ENCODE results near the gene ACCSL.

The ACCSL gene

DNA sequence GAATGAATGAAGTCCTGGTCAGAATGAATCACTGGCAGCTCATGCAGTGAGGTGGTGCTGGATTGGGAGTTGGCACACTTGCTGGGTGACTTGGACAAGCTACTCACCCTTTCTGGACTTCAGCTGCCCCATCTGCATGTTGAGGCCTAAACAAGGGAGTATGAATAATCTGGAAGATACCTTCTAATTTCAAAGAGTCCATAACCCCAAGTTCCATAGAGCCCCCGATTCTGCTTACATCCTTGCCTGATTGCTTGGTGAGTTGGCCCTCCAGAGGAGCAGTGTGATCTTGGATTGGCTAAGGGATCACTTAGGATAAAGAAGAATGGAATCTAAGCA, 18.3 kb upstream of the ACCSL start:
- Histone ChIP-seq H3K36me3 (replicated peaks) (no peaks in the 10 kb centered on the region), H3K4me1 (no peaks in the 10 kb centered on the region), H3K27me3 (ENCODE audit: low read depth) (no peaks in the 10 kb centered on the region; the same call in none of the 2 replicates), H3K4me3 (no peak overlapping the region), H3K9me3 (no peaks in the 10 kb centered on the region)
- in situ Hi-C loops (cut with MboI; ENCODE audit: low sequenced_read_pairs) = no loop called here
- DNase-seq (ENCODE audit: low spot score in 2 of 2) = no peak

DNA sequence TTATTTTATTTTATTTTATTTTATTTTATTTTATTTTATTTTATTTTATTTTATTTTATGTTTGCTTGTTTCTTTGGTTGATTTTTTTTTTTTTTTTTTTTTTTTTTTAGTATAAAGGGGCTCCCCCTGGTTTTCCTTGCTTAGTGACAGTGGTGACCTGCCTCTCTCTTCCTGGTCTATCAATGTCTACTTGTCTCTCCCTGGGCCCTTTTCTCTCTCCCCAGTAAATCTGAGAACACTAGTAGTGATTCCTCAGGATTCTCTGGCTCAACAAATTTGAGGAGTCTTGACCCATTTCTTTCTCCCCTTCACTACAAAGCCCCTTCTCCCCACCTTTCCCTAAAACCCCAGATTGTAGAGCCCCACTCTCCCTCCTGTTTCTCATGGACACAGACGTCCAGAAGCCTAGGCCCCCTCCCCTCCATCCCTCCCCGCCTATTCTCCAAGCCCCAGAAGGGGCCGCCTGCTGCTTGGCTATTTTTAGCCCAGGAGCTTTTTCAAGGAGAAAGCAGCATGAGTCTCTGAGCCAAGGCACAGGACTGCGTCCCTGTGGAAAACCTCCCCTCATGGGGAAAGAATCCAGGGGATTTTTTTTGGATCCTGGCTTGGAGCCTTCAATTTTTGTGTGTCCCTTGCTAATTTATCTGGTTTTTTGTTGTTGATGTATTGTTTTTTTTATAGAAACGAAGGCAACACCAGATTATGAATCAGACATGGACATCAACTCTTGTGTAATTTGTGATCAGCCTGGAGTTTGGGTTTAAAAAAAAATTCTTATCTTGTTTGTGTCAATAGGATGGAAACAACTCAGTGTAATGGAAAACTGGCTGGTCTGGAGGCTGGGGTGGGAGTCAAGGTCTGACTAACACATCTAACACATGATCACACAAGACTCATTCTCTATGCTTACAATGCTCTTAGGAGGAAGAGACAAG, 17.5 kb upstream of the ACCSL start:
- in situ Hi-C loops (cut with MboI; ENCODE audit: low sequenced_read_pairs) = no loop called here
- DNase-seq (ENCODE audit: low spot score in 2 of 2) = no peak
- Histone ChIP-seq H3K36me3 (replicated peaks) (no peaks in the 10 kb centered on the region), H3K4me1 (no peaks in the 10 kb centered on the region), H3K9me3 (no peaks in the 10 kb centered on the region), H3K27me3 (ENCODE audit: low read depth) (no peaks in the 10 kb centered on the region; the same call in none of the 2 replicates), H3K4me3 (no peak overlapping the region)

DNA sequence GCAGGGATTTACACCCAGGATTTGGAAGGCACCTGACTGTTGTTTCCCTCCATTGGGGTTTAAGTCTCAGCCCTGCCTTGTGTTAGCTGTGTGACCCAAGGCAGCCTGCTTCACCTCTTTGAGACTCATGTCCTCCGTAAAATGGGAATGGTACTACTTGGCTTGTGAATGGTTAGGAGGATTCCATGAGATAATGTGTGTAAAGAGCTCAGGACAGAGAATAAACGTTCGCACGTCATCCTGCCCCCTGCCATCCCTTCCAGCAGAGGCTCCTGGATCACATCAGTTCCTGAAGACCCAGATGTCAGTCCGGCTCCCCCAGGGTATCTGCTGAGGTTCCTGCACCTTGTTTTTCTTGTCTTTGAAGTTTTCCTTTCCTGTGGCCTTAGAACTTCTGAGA, 16.8 kb upstream of the ACCSL start:
- in situ Hi-C loops (cut with MboI; ENCODE audit: low sequenced_read_pairs) = no loop called here
- Histone ChIP-seq H3K27me3 (ENCODE audit: low read depth) (no peaks in the 10 kb centered on the region; the same call in 1 of the 2 replicates), H3K4me3 (no peak overlapping the region), H3K4me1 (no peaks in the 10 kb centered on the region), H3K9me3 (no peaks in the 10 kb centered on the region), H3K36me3 (replicated peaks) (no peaks in the 10 kb centered on the region)
- DNase-seq (ENCODE audit: low spot score in 2 of 2) = no peak

DNA sequence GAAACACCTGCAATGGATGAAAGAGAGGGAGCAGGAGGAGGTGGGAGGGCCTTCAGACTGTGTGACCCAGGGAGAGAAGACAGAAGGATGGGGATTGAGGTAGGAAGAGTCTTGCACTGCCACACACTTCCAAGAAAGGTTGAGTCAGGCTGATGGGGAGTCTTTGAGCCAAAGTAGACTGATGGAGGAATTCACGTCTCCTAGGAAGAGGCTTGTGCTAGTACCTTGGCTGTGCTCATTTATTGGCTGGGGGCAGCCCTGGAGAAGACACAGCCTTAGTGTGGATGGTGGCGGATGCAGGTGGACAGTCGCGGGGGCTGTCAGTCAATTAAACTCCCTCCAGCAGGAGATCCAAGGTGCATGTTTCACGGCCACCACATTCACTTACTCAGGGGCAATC, 16.2 kb upstream of the ACCSL start:
- H3K36me3 ChIP-seq (replicated peaks) = no peaks in the 10 kb centered on the region
- H3K4me1 ChIP-seq = no peaks in the 10 kb centered on the region
- in situ Hi-C loops (cut with MboI; ENCODE audit: low sequenced_read_pairs) = no loop called here
- no peak for DNase-seq (ENCODE audit: low spot score in 2 of 2)
- no peak overlapping the region for H3K4me3 ChIP-seq
- H3K27me3 ChIP-seq (ENCODE audit: low read depth) = no peaks in the 10 kb centered on the region; the same call in 1 of the 2 replicates
- no peaks in the 10 kb centered on the region for H3K9me3 ChIP-seq

DNA sequence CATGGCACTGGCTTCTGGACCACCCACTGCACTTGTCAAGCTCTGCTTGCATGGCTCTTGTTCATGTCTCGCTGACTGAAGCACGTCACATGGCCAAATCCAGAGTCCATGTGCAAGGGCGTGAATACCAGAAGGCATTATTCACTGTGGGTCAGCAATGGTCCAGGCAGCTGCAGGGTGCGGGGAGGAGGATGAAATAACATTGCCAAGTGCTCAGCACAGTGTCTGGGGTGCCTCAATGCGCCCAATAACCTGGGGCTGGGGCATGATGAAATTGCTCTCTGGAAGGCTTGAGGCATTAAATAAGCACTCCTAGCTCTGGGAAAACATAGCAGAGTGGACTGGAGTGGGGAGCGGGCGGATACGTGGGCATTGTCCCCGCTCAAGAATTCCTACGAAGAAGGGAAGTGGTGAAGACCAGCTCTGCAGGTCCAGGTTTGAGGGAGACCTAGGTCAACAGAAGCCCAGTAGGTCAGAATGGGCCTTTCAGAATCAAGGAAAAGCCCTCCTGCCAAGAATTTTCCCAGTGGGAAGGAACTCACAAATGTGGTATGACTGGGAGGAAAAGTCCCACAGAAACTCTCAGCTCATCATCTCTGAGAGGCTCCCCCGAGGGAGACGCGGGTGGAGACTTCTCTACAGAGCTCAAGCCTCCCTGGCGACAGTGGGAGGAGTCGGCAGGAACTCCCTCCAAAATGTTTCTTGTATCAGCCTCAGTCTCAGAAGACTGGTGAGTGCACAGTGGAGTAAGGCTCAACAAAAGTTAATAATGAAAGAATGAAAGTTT, 15.3 kb upstream of the ACCSL start:
- in situ Hi-C loops (cut with MboI; ENCODE audit: low sequenced_read_pairs) = no loop called here
- Histone ChIP-seq H3K36me3 (replicated peaks) (no peaks in the 10 kb centered on the region), H3K4me1 (no peaks in the 10 kb centered on the region), H3K9me3 (no peaks in the 10 kb centered on the region), H3K4me3 (no peak overlapping the region), H3K27me3 (ENCODE audit: low read depth) (no peaks in the 10 kb centered on the region; the same call in 1 of the 2 replicates)
- no peak for DNase-seq (ENCODE audit: low spot score in 2 of 2)

DNA sequence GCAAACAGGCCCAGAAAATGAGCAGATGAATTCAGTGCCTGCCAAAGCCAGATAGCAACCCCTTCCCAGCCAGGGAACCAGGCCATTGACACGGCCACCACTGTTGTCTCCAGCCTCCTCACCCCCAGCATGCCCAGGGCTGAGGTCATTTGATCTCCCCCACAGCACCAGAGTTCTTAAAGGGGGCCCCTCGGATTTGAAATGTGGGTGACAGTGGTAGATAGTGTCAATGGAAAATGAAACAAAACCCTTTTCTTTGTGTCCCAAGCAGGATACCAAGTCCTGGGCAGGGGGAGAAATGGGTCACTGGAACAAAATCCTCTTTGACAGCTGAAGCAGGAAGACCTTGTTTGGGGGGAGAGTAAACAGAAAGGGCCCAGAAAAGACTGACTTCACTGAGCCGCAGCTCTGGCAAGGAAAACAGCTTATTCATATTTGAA, 14.3 kb upstream of the ACCSL start:
- no peaks in the 10 kb centered on the region for H3K4me1 ChIP-seq
- in situ Hi-C loops (cut with MboI; ENCODE audit: low sequenced_read_pairs) = no loop called here
- no peak for DNase-seq (ENCODE audit: low spot score in 2 of 2)
- H3K27me3 ChIP-seq (ENCODE audit: low read depth) = no peaks in the 10 kb centered on the region; the same call in 1 of the 2 replicates
- no peaks in the 10 kb centered on the region for H3K36me3 ChIP-seq (replicated peaks)
- H3K4me3 ChIP-seq = no peak overlapping the region
- H3K9me3 ChIP-seq = no peaks in the 10 kb centered on the region

DNA sequence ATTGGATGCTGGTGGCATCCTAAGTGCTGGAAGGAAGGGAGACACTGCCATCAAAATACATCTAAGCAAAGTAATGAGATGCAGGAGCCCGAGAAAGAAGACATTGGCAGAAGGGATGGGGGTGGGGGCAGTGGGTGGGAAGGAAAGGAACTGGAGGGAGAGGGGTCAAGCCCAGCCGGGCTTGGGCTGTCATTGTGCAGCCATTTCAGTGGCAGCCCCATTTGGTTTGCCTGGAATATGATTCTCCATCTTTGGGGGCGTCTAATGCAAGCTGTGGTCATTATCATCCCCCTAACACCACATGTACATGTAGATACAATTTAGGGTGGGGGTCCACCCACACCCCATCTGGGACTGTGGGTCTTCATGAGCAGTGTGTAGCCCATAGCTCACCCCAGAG, 13.9 kb upstream of the ACCSL start:
- DNase-seq (ENCODE audit: low spot score in 2 of 2) = no peak
- Histone ChIP-seq H3K4me3 (no peak overlapping the region), H3K27me3 (ENCODE audit: low read depth) (no peaks in the 10 kb centered on the region; the same call in 1 of the 2 replicates), H3K9me3 (no peaks in the 10 kb centered on the region), H3K4me1 (no peaks in the 10 kb centered on the region), H3K36me3 (replicated peaks) (no peaks in the 10 kb centered on the region)
- in situ Hi-C loops (cut with MboI; ENCODE audit: low sequenced_read_pairs) = no loop called here

DNA sequence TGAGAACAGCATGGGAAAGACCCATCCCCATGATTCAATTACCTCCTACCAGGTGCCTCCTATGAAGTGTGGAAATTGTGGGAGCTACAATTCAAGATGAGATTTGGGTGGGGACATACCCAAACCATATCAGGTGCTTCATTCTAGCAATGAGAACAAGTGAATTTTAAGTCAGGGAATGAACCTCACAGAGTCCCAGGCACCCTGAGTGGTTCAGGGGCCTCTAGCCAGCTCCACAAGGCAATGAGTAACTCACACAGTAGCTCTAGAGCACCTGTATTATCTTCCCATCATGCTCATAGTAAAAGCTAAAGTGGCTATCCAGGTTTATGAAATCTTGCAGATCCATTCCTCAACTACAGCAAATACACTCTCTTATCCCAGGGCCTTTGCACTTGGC, 13.1 kb upstream of the ACCSL start:
- H3K27me3 ChIP-seq (ENCODE audit: low read depth) = no peaks in the 10 kb centered on the region; the same call in 1 of the 2 replicates
- no peaks in the 10 kb centered on the region for H3K4me1 ChIP-seq
- no peaks in the 10 kb centered on the region for H3K36me3 ChIP-seq (replicated peaks)
- H3K9me3 ChIP-seq = no peaks in the 10 kb centered on the region
- DNase-seq (ENCODE audit: low spot score in 2 of 2) = no peak
- in situ Hi-C loops (cut with MboI; ENCODE audit: low sequenced_read_pairs) = no loop called here
- H3K4me3 ChIP-seq = no peak overlapping the region

DNA sequence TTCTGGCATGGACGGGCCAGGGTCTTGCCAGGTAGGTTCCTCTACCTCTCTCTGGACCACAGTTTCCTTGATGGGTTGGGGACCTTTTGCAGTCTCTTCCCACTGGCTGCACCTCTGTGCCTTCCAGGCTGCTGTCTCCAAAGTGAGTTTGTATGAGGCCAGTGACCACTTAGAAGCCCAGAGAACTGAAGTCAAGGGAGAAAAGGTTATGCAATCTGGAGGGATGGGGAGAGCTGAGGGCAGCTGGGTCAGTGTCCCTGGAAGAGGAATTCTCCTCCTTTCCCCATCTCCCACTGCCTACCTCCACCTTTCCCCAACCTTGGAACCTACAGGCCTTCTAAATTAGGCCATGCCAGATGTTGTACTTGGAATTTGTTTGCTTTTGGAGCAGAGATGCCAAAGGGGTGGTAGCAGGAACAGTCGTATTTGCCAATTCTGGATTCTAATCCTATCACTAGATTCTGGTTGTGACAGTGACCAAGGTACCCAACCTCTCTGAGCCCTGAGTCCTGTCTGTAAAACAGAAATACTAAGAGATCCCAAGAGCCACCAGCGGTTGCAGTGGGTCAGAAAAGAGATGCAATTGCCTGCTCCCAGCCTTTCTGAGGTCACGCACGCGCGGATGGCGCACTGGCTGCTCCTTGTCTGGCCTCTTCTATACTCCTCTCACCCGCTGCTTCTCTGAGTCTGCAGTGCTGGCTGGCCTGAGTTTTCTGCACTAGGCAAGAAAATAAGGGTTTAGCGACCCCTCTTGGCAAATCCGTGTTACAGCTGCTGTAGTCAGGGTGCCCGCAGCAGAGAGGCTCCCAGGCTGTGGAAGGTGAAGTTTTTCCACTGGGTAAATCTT, 10.7 kb upstream of the ACCSL start:
- no peak overlapping the region for H3K4me3 ChIP-seq
- peak; percentile 61 to 81 for DNase-seq (ENCODE audit: low spot score in 2 of 2)
- H3K27me3 ChIP-seq (ENCODE audit: low read depth) = no peaks in the 10 kb centered on the region; the same call in 1 of the 2 replicates
- H3K9me3 ChIP-seq = no peaks in the 10 kb centered on the region
- H3K4me1 ChIP-seq = no peaks in the 10 kb centered on the region
- no peaks in the 10 kb centered on the region for H3K36me3 ChIP-seq (replicated peaks)
- in situ Hi-C loops (cut with MboI; ENCODE audit: low sequenced_read_pairs) = no loop called here

DNA sequence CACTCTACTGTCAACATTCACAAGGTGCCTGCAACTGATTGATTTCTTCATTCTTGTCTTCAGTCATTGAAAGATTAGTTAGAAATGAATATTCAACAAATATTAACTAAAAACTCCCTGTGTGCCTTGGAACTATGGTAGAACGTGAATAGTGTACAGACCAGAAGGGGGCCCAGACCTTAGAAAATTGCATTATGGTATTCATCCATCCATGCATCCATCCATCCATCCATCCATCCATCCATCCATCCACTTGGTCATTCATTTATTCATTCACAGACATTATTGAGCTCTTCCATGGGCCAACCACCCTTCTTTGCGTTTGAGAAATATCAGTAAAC, 10.2 kb upstream of the ACCSL start:
- Histone ChIP-seq H3K4me3 (no peak overlapping the region), H3K9me3 (no peaks in the 10 kb centered on the region), H3K27me3 (ENCODE audit: low read depth) (no peaks in the 10 kb centered on the region; the same call in 1 of the 2 replicates), H3K4me1 (no peaks in the 10 kb centered on the region), H3K36me3 (replicated peaks) (no peaks in the 10 kb centered on the region)
- DNase-seq (ENCODE audit: low spot score in 2 of 2) = no peak
- in situ Hi-C loops (cut with MboI; ENCODE audit: low sequenced_read_pairs) = no loop called here

DNA sequence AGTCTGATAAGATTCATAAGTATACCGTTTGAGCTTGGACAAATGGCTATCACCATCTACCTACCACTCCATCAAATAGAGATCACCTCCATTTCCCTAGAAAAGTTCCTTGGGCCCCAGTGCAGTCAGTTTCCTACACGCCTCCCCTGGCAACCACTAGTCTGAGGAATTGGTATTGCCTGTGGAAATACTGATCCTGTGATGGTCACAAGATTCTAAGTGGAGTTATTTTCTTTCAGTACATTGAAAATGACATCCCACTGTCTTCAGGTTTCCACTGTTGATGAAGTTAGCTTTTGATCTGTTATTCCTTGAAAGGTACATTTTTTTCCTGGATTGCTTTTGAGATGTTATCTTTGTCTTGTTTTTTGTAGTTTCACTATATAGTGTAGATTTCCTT, 4.6 kb upstream of the ACCSL start:
- Histone ChIP-seq H3K4me3 (no peak overlapping the region), H3K4me1 (no peaks in the 10 kb centered on the region), H3K9me3 (no peaks in the 10 kb centered on the region), H3K27me3 (ENCODE audit: low read depth) (peaks cover 3% of the 10 kb centered on the region; the same call in 1 of the 2 replicates), H3K36me3 (replicated peaks) (no peaks in the 10 kb centered on the region)
- DNase-seq (ENCODE audit: low spot score in 2 of 2) = no peak
- in situ Hi-C loops (cut with MboI; ENCODE audit: low sequenced_read_pairs) = loop anchor here (10.0 kb wide), 1 partner anchor 148 kb away; no protein-coding TSS in a partner anchor

DNA sequence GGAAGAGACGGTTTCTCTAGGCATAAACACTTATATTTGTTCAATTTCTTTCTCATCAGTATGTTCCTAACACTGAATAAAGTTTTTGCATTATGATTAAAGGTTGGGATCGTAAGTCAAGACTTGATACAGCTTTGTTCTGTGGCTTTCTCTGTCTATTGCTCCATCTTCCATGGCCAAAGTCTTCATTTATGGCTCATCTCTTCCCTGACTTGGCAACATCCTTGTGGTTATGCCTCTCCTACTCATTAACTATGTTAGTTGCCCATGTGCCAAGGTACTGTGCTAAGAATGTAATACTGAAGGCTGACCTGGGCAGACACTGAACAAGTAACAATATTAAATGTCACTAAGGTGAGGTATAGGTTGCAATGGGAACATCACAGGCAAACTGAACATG, 1.6 kb upstream of the ACCSL start:
- in situ Hi-C loops (cut with MboI; ENCODE audit: low sequenced_read_pairs) = loop anchor here (10.0 kb wide), 1 partner anchor 151 kb away; no protein-coding TSS in a partner anchor
- no peak for DNase-seq (ENCODE audit: low spot score in 2 of 2)
- Histone ChIP-seq H3K9me3 (no peaks in the 10 kb centered on the region), H3K4me3 (no peak overlapping the region), H3K27me3 (ENCODE audit: low read depth) (peaks cover 3% of the 10 kb centered on the region; the same call in 1 of the 2 replicates), H3K36me3 (replicated peaks) (no peaks in the 10 kb centered on the region), H3K4me1 (no peaks in the 10 kb centered on the region)

DNA sequence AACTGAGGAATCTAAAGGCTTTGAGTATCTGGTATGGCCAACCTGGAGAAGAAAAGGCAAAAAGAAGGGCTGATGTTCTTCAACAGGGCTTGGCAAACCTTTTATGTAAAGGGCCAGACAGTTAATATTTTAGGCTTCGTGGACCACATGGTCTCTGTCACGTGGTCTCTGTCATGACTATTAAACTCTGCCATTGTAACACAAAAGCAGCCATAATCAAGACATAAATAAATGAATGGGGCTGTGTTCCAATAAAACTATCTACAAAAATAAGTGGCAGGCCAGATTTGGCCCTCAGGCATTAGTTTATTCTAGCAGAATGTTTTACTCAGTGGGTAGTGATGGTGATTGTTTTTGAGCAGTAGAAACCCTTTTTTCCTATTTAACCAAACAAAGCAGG, 483 bp upstream of the ACCSL start:
- Histone ChIP-seq H3K4me3 (no peak overlapping the region), H3K36me3 (replicated peaks) (no peaks in the 10 kb centered on the region), H3K9me3 (no peaks in the 10 kb centered on the region), H3K4me1 (no peaks in the 10 kb centered on the region), H3K27me3 (ENCODE audit: low read depth) (peaks cover 3% of the 10 kb centered on the region; the same call in 1 of the 2 replicates)
- no peak for DNase-seq (ENCODE audit: low spot score in 2 of 2)
- in situ Hi-C loops (cut with MboI; ENCODE audit: low sequenced_read_pairs) = loop anchor here (10.0 kb wide), 1 partner anchor 152 kb away; no protein-coding TSS in a partner anchor

Data from HAP-1 (cell line).